GM18867 (cell line): Measurements from ENCODE around the gene KDM1B.

Source experiments
- ATAC-seq: cut with Tn5 transposase; IDR thresholded peaks from one replicate; pipeline ENCODE4 v1.9.1; 2021; ENCODE audit warnings: mild to moderate bottlenecking, moderate library complexity; ENCODE audit not compliant: unreplicated experiment

KDM1B gene, protein sequence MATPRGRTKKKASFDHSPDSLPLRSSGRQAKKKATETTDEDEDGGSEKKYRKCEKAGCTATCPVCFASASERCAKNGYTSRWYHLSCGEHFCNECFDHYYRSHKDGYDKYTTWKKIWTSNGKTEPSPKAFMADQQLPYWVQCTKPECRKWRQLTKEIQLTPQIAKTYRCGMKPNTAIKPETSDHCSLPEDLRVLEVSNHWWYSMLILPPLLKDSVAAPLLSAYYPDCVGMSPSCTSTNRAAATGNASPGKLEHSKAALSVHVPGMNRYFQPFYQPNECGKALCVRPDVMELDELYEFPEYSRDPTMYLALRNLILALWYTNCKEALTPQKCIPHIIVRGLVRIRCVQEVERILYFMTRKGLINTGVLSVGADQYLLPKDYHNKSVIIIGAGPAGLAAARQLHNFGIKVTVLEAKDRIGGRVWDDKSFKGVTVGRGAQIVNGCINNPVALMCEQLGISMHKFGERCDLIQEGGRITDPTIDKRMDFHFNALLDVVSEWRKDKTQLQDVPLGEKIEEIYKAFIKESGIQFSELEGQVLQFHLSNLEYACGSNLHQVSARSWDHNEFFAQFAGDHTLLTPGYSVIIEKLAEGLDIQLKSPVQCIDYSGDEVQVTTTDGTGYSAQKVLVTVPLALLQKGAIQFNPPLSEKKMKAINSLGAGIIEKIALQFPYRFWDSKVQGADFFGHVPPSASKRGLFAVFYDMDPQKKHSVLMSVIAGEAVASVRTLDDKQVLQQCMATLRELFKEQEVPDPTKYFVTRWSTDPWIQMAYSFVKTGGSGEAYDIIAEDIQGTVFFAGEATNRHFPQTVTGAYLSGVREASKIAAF

DNA sequence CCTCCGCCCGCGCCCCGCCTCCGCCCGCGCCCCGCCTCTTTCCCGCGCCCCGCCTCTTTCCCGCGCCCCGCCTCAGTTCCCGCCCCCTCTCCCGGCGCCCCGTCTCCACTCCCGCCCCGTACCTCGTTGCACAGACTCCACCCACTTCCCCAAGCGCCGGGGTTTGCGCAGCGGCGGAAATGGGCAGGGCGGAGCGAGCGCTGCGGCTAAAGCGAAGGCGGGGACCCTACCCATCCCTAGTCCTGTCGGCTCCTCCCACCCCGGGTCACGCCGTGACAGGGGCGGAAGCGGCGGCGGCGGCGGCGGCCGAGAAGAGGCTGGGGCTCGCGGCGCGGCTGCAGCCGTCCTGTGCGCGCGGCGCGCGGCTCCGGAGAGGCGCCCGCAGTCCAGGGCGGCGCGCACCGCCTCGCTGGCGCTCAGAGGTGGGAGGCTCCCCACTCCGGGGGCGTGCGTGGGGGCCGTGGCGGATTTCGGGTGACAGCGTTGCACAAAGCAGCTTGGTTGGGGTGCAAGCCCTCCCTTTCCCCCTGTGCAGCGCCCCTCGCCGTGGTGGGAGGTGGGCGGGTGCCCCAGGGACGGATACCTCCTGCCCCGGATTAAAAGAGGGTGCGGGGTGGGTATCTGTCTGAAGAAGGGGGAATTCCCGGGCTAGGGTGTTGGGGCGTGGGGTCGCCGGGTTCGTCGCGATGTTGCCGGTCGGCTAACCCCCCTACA is at the start of gene KDM1B:
TSS of gene KDM1B (plus strand) at position 273 of the 714 bp plus-strand sequence. CDS start 4,474 bp downstream, outside the sequence.
- ATAC-seq, result peak; percentile 89

GRCh38 chr6:18107061-18107460 is 48.2 kb upstream of the KDM1B start:
- ATAC-seq, result no peak

- ATAC-seq, result no peak
These were observed 45.1 kb upstream of the KDM1B start for GRCh38 chr6:18110162-18110561.

DNA sequence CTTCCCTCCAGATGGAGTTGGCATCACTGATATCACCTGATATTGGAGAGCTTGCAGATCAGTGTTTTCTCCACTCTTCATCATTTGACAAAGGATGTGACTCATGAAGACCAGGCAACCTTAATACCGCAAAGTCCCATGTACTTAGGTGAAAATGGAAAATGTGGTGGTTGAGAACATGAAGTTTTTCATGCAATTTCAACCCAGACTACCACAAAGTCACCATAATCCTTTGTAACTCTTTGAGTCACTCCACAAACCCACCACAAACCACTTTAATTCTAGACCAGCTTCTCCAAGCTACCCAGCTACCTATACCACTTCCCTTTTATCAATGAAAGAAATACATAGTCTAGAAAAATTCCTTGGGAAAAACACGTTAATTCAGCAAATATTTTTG is 39.9 kb upstream of the KDM1B start:
- ATAC-seq, result no peak

- no peak for ATAC-seq
These were observed 38.1 kb upstream of the KDM1B start for GRCh38 chr6:18117136-18117535.

- no peak for ATAC-seq
These were observed 36.9 kb upstream of the KDM1B start for GRCh38 chr6:18118330-18118729.

- no peak for ATAC-seq
These were observed 36.0 kb upstream of the KDM1B start for GRCh38 chr6:18119236-18119635.

- ATAC-seq, result no peak
These were observed 33.6 kb upstream of the KDM1B start for GRCh38 chr6:18121580-18122127.

GRCh38 chr6:18122128-18123093 is 32.8 kb upstream of the KDM1B start, which contains the start of gene NHLRC1:
Gene NHLRC1, minus strand, starts transcription at chr6:18122677. Its CDS starts 71 bp downstream, at chr6:18122606.
- ATAC-seq, result peak; percentile 97

GRCh38 chr6:18126121-18126520 is 29.1 kb upstream of the KDM1B start:
- no peak for ATAC-seq

DNA sequence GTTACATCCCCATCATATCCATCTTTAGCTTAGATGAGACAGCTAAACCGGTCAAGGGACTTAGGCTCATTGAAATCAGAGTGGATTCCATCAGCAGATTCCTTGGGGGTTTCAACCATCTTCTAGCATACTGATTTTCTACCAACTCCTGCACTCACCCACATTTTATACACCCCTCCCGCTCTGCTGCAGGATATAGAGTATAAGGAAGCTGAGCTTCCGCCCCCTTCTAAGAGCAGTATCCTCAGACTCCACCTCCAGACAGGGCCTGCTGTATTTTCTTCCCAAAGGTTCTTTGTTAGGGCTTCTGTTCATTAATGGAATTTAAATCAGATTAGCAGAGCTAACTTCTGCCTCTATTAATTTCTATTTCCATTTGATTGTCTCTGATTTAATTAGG is 22.9 kb upstream of the KDM1B start:
- ATAC-seq, result no peak

GRCh38 chr6:18135171-18135570 is 20.1 kb upstream of the KDM1B start:
- ATAC-seq, result no peak

DNA sequence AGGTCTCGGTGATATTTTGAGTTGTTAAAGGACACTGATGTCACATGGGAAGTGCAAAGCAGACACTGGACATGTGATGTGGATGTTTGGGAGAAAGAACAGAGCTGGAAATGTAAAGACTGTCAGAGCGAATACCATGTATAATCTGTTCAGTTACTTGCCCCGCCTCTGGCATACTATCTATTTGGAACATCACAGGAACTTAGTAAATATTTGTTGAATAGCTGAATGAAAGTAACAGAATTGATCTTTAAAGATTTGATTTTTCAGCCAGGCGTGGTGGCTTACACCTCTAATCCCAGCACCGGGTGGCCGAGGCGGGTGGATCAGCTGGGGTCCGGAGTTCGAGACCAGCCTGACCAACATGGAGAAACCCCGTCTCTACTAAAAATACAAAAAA is 19.0 kb upstream of the KDM1B start:
- no peak for ATAC-seq

DNA sequence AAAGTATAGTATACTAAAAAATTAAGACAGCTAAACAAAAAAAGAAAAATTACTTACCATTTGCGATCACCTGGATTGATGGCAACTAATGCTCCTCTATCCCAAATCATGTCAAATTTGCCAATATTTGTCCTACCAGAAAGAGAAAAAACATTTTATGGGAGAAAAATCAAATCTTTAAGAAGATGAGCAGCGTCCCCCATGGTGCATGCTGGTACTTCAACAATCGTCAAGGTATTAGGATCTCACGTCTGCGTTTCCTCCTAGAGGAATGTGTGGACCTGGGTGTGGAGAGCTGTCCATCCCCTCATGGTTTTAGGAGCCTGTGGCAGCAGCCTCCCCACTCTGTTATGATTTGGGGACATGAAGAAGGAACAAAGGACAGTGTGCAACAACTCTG is 16.3 kb upstream of the KDM1B start:
- ATAC-seq, result no peak

- no peak for ATAC-seq
These were observed 15.1 kb upstream of the KDM1B start for GRCh38 chr6:18139935-18140621.

DNA sequence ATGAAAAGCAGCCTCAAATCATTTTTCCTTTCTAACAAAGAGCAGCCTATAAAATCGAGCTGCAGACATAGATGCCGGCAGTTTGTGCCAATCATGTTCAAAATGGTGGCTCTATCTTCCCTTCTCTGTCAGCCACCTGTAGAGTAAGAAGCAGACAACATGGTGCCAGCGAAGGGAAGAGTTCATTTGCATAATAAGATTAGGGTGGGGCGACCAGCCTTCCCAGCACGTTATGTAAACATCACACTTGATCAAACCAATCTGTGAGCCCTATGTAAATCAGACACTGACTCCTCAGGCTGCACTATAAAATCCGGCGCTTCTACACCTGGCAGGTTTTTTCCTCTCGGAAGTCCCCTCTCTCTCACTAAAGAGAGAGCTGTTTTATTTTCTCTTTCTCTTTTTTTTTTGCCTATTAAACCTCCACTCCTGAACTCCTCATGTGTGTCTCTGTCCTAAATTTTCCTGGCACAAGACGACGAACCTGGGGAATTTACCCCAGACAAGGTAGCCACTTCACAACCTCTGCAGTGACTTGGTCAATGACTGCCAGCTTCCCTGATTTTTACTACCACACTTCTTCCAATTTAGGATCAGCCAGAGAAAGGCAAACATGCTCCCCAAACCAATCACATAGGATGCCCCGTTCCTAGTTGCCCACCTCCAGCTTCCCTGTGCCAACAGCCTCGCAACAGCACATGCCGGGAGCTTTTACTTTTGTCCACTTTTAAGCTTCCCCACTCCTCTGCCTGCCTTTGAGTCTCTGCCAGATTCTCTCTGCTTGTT is 13.2 kb upstream of the KDM1B start:
- ATAC-seq, result no peak

DNA sequence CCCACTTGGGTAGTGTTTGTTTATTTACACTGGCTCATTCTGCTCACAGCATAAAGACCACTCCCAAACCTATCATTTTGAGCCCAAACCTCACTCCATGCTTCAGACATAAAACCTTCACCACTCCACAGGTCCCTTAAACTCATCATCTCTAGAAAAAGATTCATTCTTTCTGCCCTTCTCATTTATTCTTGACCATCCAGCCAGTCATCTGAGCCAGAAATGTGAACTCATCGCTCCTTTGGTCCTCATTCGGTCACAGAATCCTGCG is 12.7 kb upstream of the KDM1B start:
- no peak for ATAC-seq

- no peak for ATAC-seq
These were observed 8.1 kb upstream of the KDM1B start for GRCh38 chr6:18147160-18147559.

DNA sequence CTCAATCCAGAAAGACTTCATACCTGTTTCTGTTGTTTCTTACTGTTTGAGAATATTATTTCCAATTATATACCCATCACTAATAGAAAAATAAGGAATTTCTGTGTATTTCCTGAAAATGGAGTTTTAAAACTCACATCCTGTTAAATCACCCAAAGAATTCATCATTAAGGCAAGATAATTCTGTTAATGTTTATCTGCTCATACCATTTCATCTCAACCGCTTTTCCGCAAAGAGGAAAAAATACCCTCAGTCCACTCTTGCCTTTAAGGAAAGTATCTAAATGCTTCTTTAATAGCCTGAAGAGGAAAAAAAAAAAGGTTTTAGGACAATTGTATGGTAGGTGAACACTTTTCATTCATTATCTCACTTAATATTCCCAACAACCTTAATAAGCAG is 7.6 kb upstream of the KDM1B start:
- no peak for ATAC-seq
